Panc1 (cell line): ENCODE measurements around the gene MORN1. TPM values are rescaled to one million over a fixed set of nuclear protein-coding genes. Genes with fewer than 3 reads are reported as not detected.

Source experiments
- ATAC-seq: fragments of 200-7000 bp; cut with Tn5 transposase; 2 replicates; pipeline ENCODE4 v1.9.1; 2020; ENCODE audit warnings: mild to moderate bottlenecking, moderate library complexity
- BruUV-seq: library from RNA; stranded (reverse); fragments of 400-500 nt; replicated peaks from 2 replicates; lab custom pipeline; 2021; lab: Mats Ljungman, UMichigan
- CTCF ChIA-PET: fragments of 300-600 bp; sonication (Branson Sonifier 250); formaldehyde crosslinking; loops from one replicate; lab custom pipeline; 2022; ENCODE audit warnings: antibody characterized with exemption; lab: Charles Lee
- POLR2A ChIA-PET: fragments of 300-600 bp; sonication (Branson Sonifier 250); formaldehyde crosslinking; loops from one replicate; lab custom pipeline; 2022; ENCODE audit warnings: antibody characterized with exemption; lab: Charles Lee
- DNase-seq: peaks from one replicate; pipeline ENCODE4 v3.0.0-alpha.2; 2010; ENCODE audit warnings: low read depth, low spot score
- H3K27ac ChIP-seq: 2 replicates; pipeline ENCODE4 v1.5.1; 2011; ENCODE audit warnings: mild to moderate bottlenecking, low read length, inconsistent platforms
- H3K27me3 ChIP-seq: fragments of 200-500 bp; sonication (Bioruptor generic); 2 replicates; pipeline ENCODE4 v1.6.0; 2014; ENCODE audit warnings: low read length, inconsistent platforms; ENCODE audit not compliant: control insufficient read depth, insufficient read depth
- H3K36me3 ChIP-seq: fragments of 200-500 bp; sonication (Bioruptor generic); 2 replicates; pipeline ENCODE4 v1.5.1; 2014; ENCODE audit warnings: inconsistent platforms, mild to moderate bottlenecking, low read length, moderate library complexity; ENCODE audit not compliant: control insufficient read depth, insufficient read depth
- H3K4me1 ChIP-seq: 2 replicates; pipeline ENCODE4 v1.5.1; 2011; ENCODE audit warnings: inconsistent platforms, mild to moderate bottlenecking, low read length, moderate library complexity; ENCODE audit not compliant: control insufficient read depth, insufficient read depth
- H3K4me3 ChIP-seq, 2 experiments: 2 replicates each; pipeline ENCODE4 v1.5.1; 2011 to 2012; ENCODE audit warnings: low read depth in 2 of 2, low read length in 2 of 2, mild to moderate bottlenecking in 2 of 2, inconsistent platforms in 1 of 2, moderate library complexity in 1 of 2
- H3K9me3 ChIP-seq: fragments of 200-500 bp; sonication (Bioruptor generic); 2 replicates; pipeline ENCODE4 v1.5.1; 2014; ENCODE audit warnings: low read depth, mild to moderate bottlenecking, inconsistent platforms, low read length, moderate library complexity; ENCODE audit not compliant: control insufficient read depth, insufficient read depth
- CTCF ChIP-seq: fragments of 450-650 bp; IDR thresholded peaks from 2 replicates; pipeline ENCODE4 v1.5.1; 2017; ENCODE audit warnings: mild to moderate bottlenecking
- in situ Hi-C: cut with HindIII; loops from 2 replicates; pipeline ENCODE4 v1.10.0; 2016; ENCODE audit warnings: low sequenced_read_pairs, low pct_unique_long_range_greater_than_20kb
- intact Hi-C: fragments of 100-400 bp; cut with micrococcal nuclease; formaldehyde crosslinking; loops from one replicate; pipeline ENCODE4 v1.10.0; 2022; ENCODE audit not compliant: unreplicated experiment
- total RNA-seq: library from RNA; stranded (reverse); gene quantifications from one replicate; pipeline ENCODE4 v1.2.1, GENCODE V29; 2021; ENCODE audit not compliant: unreplicated experiment
- TF ChIP-seq, protein P1 (sequence below), 2 experiments: IDR thresholded peaks; 2 replicates each; pipeline ENCODE4 v1.6.1; 2011 to 2012; ENCODE audit warnings: low read depth in 2 of 2, control low read depth in 1 of 2, low read length in 1 of 2, mild to moderate bottlenecking in 1 of 2, moderate library complexity in 1 of 2; ENCODE audit not compliant: insufficient read depth in 1 of 2

MORN1 gene
- total RNA-seq, 1 experiment from 2014 or later: 21.3 TPM

GRCh38 chr1:2392686-2393085 lies 1.3 kb upstream of the MORN1 start:
- Histone ChIP-seq H3K27me3 (no peaks in the 10 kb centered on the region), H3K4me3 (peak overlapping the region; percentile 69 to 99), H3K36me3 (peaks cover 8% of the 10 kb centered on the region; the same call in 1 of the 2 replicates), H3K9me3 (no peaks in the 10 kb centered on the region), H3K27ac (peak overlapping the region; percentile 94), H3K4me1 (peaks cover 26% of the 10 kb centered on the region)
- intact Hi-C loops (no loop called here), in situ Hi-C loops (loop anchor here (10.0 kb wide), 1 partner anchor 198 kb away; the partner anchor contains the start of gene FAAP20)
- BruUV-seq: no TSS peak
- DNase-seq (no peak), ATAC-seq (no peak)
- POLR2A ChIA-PET: interaction anchor here (0.5 to 1.1 kb wide), 2 partner anchors 15 to 191 kb away, joined by 3 read pairs; no protein-coding TSS in a partner anchor
- CTCF ChIA-PET: interaction anchor here (0.7 kb wide), 1 partner anchor 41 kb away, joined by 3 read pairs; no protein-coding TSS in a partner anchor
- TF ChIP-seq, protein P1, sequence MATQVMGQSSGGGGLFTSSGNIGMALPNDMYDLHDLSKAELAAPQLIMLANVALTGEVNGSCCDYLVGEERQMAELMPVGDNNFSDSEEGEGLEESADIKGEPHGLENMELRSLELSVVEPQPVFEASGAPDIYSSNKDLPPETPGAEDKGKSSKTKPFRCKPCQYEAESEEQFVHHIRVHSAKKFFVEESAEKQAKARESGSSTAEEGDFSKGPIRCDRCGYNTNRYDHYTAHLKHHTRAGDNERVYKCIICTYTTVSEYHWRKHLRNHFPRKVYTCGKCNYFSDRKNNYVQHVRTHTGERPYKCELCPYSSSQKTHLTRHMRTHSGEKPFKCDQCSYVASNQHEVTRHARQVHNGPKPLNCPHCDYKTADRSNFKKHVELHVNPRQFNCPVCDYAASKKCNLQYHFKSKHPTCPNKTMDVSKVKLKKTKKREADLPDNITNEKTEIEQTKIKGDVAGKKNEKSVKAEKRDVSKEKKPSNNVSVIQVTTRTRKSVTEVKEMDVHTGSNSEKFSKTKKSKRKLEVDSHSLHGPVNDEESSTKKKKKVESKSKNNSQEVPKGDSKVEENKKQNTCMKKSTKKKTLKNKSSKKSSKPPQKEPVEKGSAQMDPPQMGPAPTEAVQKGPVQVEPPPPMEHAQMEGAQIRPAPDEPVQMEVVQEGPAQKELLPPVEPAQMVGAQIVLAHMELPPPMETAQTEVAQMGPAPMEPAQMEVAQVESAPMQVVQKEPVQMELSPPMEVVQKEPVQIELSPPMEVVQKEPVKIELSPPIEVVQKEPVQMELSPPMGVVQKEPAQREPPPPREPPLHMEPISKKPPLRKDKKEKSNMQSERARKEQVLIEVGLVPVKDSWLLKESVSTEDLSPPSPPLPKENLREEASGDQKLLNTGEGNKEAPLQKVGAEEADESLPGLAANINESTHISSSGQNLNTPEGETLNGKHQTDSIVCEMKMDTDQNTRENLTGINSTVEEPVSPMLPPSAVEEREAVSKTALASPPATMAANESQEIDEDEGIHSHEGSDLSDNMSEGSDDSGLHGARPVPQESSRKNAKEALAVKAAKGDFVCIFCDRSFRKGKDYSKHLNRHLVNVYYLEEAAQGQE (IDR thresholded peaks at IDR 0.05; ENCODE audit: insufficient read depth in 1 of 2, low read depth in 2 of 2, low read length in 1 of 2): no peak
- TF ChIP-seq CTCF: no peak

- ATAC-seq (peak; percentile 52), DNase-seq (no peak)
- no peak for TF ChIP-seq CTCF
- in situ Hi-C loops (loop anchor here (10.0 kb wide), 1 partner anchor 197 kb away; the partner anchor contains the start of gene FAAP20), intact Hi-C loops (no loop called here)
- POLR2A ChIA-PET: interaction anchor here (0.6 to 1.1 kb wide), 3 partner anchors 15 to 172 kb away, joined by 3 to 6 read pairs (median 3); no protein-coding TSS in a partner anchor
- BruUV-seq: no TSS peak
- Histone ChIP-seq H3K9me3 (no peaks in the 10 kb centered on the region), H3K4me1 (peaks cover 26% of the 10 kb centered on the region), H3K27me3 (no peaks in the 10 kb centered on the region), H3K27ac (peak overlapping the region; percentile 94), H3K36me3 (peaks cover 6% of the 10 kb centered on the region; the same call in 1 of the 2 replicates), H3K4me3 (peak overlapping the region; percentile 69 to 99)
- CTCF ChIA-PET: interaction anchor here (0.6 to 1.4 kb wide), 4 partner anchors 11 to 197 kb away, joined by 3 to 6 read pairs (median 4); partner anchors contain the start of gene FAAP20
Measured at GRCh38 chr1:2391931-2392509, 666 bp upstream of the MORN1 start.
